Stimulated activated CD4-positive, alpha-beta T cell treated with anti-CD3 and anti-CD28 coated beads, Interleukin-1b, Interleukin-23, amount 100 ng/mL, for 24 hours (primary cell): ENCODE results near the gene PRAMEF20.
A peak's percentile ranks its signal among the peaks of the same experiment; 100 is the strongest.
"Not testable (repeated sequence)": the region's sequence is repeated elsewhere in the genome, so short reads cannot be mapped to it uniquely, and the experiment has no call there.

Source experiments
- DNase-seq, 4 experiments: peaks; one replicate each; pipeline ENCODE4 v3.0.0-alpha.2; 2020; ENCODE audit warnings: low read depth in 4 of 4, low spot score in 1 of 4

PRAMEF20 gene

DNA sequence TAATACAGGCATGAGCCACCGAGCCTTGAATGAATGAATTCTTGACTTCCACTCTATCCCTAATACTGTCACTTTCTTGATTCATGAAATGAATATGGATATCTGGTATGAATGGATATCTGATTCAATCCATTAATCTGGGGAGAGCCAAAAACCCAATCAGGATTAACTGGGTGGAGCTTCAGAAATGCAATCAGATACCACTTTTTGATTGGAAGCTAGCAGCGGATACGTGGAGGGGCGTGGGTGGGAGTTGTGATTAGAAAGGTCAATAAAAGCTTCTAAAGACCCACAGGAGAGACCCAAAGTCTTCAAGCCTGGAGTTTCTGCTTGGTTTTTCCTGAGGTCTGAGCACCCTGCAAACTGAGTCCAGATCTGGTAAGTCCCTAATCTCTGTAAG, at the start of gene PRAMEF20:
Gene PRAMEF20 (plus strand): TSS at position 301 of the 400 bp plus-strand sequence. CDS start 5,905 bp downstream, outside the sequence.
- DNase-seq: not testable (repeated sequence)

DNA sequence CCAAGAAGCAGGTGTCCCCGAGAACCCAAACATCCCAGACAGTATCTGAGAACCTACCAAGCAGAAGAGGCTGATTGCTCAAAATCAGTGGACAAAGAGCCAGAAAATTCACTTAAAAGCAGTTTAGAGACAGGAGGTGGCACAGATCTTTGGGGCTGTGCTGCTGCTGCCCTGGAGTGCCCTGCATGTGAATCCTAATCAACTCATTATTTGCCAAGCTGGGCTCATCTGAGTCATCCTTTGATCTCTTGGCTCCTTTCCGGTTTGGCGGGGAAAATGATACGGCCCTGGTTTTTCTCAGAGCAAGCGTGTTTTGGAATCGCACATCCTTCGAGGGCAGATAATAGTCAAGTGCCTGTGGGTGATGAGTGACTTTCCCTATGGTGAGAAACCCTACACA, 47.9 kb upstream of the PRAMEF20 start:
- not testable (repeated sequence) for DNase-seq

- not testable (repeated sequence) for DNase-seq
These were observed 45.3 kb upstream of the PRAMEF20 start for GRCh38 chr1:13364928-13365327.

DNA sequence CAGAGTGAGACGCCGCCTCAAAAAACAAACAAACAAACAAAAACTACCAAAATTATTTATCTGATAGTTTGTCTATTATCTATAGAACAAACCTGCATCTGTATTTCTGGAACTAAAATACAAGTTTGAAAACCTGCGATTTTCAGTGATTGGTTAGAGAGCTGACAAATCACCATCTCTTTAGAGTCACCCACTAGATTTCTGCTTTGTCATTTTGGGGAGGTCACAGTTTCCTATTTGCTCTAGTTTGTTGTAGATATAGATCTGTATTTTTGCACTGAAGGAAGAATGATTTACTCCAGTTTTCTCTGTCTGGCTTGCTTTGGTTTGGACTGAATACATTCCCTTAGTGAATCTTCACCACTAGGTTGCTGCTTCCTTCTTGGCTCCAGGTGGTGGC, 43.7 kb upstream of the PRAMEF20 start:
- DNase-seq: not testable (repeated sequence)

DNA sequence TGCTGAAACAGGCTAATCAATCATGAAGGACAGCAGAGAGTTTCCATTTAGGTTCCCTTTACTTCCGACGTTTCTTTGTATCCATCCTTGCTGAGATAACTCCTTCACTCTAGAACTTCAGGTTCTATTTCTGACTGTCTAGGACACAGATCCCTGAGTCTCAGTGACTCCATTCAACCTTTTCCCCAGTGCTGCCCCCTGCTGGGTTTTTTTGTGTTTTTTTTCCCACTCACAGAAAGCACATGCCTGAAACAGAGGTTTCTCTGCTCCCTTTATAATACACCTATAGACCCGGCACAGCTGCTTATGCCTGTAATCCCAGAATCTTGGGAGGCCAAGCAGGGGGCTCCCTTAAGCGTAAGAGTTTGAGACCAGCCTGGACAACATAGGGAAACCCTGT, 41.7 kb upstream of the PRAMEF20 start:
- DNase-seq: peak in 1 of 4 experiments; percentile 8

DNA sequence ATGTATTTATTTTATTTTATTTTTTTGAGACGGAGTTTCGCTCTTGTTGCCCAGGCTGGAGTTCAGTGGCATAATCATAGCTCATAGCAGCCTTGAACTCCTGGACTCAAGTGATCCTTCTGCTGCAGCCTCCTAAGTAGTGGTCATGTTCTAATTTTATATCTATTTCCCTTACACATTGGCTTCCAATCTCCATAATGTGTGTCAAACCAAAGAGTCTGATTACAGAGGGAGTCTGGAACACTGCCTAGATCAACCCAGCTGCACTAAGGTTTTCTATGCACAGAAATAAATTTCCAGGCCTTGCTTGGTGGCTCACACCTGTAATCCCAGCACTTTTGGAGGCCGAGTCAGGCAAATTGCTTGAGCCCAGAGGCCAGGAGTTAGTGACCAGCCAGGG, 31.3 kb upstream of the PRAMEF20 start:
- DNase-seq: not testable (repeated sequence)

DNA sequence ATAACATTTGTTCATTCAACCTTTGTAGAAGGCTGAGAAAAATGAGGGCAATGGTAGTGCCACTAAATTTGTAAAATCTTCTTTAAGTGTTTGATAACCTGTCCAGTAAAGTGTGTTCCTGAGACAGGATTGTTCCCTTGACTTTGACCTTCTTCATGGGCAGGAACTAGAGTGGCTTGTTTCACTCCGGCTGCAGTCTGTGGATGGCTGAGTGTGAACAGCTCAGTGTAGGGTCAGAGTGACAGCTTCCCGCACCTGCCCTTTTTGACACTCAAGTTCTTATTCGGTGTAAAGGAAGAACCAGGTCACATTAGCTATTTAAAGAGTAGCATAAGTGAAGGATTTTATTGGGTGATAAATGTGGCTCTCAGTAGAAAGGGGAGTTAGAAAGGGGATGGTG, 29.9 kb upstream of the PRAMEF20 start:
- not testable (repeated sequence) for DNase-seq

DNA sequence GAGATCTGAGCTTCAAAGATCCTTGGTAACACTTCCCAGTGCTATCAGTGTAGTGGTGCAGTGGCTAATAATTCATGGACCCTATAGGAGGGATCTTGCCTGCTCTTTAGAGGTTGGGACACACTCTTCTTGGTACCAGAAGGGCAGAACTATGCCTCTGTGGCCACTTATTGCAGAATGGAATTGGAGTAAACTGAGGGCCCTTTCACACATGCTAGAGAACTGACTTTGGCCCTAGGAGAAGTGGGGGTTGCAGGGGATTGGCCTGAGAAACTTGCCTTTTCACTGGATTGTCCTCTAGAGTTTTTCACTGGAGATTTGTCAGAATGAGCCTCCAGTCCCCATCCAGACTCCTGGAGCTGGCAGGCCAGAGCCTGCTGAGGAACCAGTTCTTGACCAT, 20.9 kb upstream of the PRAMEF20 start, which contains the start of gene PRAMEF17:
Gene PRAMEF17 (plus strand): TSS at position 301 of the 400 bp plus-strand sequence. CDS start 26 bp downstream, at position 327.
- not testable (repeated sequence) for DNase-seq

DNA sequence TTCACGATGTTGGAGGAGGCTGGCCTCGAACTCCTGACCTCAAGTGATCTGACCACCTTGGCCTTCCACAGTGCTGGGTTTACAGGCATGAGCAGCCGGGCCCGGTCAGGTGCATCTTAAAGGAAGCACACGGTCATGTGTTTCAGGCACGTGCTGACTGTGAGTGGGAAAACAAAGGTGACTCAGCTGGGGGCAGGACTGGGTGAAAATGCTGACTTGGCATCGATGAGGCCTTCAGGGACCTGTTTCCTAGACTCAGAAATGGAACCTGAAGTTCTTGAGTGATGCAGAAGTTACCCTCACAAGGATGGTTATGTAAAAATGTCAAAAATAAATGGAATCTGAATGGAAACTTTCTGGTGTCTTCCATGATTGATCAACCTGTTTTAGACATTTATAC, 17.2 kb upstream of the PRAMEF20 start:
- not testable (repeated sequence) for DNase-seq

DNA sequence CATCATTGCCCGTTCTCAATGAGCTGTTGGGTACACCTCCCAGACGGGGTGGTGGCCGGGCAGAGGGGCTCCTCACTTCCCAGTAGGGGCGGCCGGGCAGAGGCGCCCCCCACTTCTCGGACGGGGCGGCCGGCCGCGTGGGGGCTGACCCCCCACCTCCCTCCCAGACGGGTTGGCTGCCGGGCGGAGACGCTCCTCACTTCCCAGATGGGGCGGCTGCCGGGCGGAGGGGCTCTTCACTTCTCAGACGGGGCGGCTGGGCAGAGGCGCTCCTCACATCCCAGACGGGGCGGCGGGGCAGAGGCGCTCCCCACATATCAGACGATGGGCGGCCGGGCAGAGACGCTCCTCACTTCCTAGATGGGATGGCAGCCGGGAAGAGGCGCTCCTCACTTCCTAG, 15.5 kb upstream of the PRAMEF20 start:
- not testable (repeated sequence) for DNase-seq

GRCh38 chr1:13395311-13395710, 14.9 kb upstream of the PRAMEF20 start:
- DNase-seq: not testable (repeated sequence)

DNA sequence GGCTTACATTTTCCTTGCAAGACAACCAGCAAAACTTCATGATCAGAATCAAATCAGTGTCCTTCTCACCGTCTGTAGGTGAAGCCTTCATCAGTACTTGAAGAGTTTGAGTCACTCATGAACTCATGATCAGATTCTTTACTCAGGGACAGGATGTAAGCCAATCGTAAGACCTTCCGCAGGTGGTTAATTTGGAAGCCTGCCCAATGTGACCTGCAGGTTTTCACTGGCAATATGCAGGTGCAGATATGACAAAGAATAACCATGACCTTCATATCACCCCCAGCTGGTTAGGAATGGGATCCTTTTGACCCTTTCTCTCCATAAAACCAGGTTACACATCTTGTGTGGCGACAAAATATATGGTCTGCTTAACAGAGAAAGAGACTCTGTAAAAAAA, 2.4 kb upstream of the PRAMEF20 start:
- DNase-seq: no peak

DNA sequence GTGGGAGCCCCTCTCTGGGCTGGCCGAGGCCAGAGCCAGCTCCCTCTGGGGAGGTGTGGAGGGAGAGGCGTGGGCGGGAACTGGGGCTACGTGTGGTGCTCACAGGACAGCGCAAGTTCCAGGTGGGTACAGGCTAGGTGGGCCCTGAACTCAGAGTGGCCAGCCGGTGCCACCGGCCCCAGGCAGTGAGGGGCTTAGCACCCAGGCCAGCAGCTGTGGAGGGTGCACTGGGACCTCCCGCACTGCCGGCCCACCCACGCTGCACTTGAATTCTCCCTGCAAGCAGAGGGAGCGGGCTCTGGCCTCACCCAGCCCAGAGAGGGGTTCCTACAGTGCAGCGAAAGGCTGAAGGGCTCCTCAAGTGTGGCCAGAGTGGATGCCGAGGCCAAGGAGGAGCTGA, 20.2 kb downstream of the PRAMEF20 start:
- no peak for DNase-seq

DNA sequence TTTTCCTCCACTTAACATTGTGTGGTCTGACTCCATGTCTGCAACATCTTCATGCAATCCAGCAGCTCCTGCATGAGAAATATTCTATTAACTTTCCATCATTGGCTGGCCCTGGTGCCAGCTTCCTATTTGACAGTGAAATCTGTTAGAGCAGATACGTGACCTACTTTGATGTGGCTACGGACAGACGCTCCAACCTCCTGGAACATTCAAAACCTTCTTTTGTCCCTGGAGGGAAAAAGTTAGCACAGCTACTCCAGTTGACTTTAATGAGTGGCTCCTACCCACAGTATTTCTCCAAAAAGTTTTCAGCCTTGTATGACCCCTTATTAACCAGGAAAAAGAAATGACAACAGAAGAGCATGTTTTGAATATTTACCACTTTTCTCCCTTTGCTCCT, 22.0 kb downstream of the PRAMEF20 start:
- DNase-seq: no peak

DNA sequence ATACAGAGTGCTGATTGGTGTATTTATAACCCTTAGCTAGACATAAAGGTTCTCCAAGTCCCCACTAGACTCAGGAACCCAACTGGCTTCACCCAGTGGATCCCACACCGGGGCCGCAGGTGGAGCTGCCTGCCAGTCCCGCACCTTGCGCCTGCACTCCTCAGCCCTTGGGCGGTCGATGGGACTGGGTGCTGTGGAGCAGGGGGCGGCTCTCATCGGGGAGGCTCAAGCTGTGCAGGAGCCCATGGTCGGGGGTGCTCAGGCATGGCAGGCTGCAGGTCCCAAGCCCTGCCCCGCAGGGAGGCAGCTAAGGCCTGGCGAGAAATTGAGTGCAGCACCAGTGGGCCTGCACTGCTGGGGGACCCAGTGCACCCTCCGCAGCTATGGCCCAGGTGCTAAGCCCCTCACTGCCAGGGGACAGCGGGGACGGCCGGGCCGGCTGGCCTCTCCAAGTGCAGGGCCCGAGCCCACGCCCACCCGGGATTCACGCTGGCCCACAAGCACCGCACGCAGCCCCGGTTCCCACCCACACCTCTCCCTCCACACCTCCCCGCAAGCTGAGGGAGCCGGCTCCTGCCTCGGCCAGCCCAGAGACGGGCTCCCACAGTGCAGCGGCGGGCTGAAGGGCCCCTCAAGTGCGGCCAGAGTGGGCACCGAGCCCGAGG, 23.6 kb downstream of the PRAMEF20 start:
- DNase-seq: not testable (repeated sequence)

- DNase-seq: no peak
These were observed 25.2 kb downstream of the PRAMEF20 start for GRCh38 chr1:13435458-13435857.

DNA sequence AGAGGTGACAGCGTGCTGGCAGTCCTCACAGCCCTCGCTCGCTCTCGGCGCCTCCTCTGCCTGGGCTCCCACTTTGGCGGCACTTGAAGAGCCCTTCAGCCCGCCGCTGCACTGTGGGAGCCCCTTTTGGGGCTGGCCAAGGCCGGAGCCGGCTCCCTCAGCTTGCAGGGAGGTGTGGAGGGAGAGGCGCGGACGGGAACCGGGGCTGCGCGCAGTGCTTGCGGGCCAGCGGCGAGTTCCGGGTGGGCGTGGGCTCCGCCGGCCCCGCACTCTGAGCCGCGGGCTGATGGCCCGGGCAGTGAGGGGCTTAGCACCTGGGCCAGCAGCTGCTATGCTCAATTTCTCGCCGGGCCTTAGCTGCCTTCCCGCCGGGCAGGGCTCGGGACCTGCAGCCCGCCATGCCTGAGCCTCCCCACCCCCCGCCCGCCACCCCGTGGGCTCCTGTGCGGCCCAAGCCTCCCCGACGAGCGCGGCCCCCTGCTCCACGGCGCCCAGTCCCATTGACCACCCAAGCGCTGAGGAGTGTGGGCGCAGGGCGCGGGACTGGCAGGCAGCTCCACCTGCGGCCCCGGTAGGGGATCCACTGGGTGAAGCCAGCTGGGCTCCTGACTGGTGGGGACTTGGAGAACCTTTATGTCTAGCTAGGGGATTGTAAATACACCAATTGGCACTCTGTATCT, 29.0 kb downstream of the PRAMEF20 start:
- not testable (repeated sequence) for DNase-seq

GRCh38 chr1:13443335-13443979, 33.2 kb downstream of the PRAMEF20 start:
- no peak for DNase-seq

DNA sequence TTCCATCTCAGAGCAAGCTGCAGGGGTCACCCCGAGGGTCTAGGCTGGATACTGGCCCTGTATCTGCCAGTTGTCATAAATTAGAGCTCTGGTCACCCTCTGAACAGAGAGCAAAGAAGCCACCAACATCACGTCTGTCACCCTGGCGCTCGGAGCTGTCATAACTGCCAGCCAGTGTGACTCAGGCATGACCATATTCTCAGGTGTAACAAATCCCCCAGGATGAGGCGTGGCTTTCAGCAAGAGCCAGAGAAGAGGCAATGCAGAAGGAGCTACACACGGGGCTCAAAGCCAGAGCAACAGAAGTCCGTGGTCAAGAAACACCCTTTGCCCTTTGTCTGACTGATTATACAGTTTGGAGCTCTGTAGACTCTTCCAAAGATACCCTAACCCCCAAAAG, 40.0 kb downstream of the PRAMEF20 start:
- DNase-seq: no peak

DNA sequence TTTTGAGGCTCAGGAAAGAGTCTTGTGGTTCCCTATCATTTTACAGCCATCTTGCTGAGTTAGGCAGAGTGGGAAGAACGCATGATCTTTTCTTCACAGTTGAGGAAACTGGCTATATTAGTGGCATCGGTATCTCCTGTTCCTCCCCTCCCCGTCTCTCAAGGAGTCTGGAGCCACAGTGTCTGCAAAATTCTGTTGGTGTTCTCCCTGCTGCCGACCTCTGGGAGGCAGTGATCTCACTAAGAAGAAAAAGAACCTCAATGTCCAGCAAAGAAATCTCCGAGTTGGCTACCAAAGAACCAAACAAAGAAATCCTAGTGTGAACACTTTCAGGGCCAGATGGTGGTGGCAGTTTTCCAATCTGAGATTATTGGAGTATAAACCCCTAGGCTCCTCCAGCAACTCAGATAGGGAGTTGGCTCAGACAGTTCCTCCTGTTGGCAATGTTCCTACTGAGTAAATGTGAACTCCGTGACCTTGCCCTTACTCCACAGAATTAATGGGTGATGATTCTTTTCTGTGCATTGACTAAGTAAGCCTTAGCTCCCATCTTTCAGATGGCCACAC, 41.2 kb downstream of the PRAMEF20 start:
- DNase-seq: no peak

DNA sequence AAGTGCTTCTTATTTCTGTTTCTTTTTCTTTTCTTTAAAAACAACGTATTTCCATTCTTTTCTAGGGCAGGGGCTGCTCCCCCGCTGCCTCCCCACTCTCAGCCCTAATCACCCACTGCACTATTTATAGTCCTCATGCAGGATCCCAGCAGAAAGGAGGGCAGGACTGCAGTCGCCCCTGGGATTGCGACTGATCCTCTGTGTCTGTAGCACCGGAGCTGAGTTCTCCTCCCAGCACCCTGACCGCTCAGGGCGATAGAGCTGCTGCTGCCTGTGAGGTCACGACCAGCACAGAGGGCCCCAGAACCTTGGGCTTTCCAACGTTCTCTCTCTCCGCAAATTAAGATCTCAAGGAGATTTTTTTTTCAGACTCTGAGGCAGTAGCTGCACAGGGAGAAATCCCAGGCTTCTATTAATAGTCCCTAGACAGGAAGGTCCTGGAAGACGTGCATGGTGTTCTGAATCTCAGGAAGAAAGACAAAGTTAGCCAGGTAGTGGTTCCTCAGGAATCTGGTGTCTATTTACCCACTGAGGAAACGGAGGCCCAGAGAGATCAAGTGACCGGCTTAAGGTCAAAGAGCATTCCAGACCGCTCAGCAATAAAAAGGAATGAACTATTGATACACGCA, 46.8 kb downstream of the PRAMEF20 start:
- no peak for DNase-seq
